Adipose tissue (tissue), 3 donors: ENCODE measurements around the gene GLRA1. TPM values are rescaled to one million over a fixed set of nuclear protein-coding genes. Genes with fewer than 3 reads are reported as not detected.
"Not testable (repeated sequence)": the region's sequence is repeated elsewhere in the genome, so short reads cannot be mapped to it uniquely, and the experiment has no call there.

ENCODE experiments used
- H3K27ac ChIP-seq: one replicate; pipeline ENCODE4 v1.5.1; 2013; ENCODE audit warnings: low read depth, low read length
- WGBS, 3 donors: extraction: QIAGEN DNeasy Blood & Tissue Kit; methylation state at CpG; one replicate each; pipeline ENCODE4 v1.1.7; 2013; 5-methylcytosine and 5-hydroxymethylcytosine counted together
- polyA plus RNA-seq, 3 donors: library from polyadenylated mRNA; stranded (reverse); fragments of 200-250 nt; gene quantifications; one replicate each; pipeline ENCODE4 v1.2.3, GENCODE V29; 2013
- donor health status: healthy with polysubstance abuse.
- donor health status: Bipolar disorder and iron deficiency.
- donor health status: healthy.

The GLRA1 gene
- polyA plus RNA-seq, 3 donors, result 0.13 TPM; not detected in 2

DNA sequence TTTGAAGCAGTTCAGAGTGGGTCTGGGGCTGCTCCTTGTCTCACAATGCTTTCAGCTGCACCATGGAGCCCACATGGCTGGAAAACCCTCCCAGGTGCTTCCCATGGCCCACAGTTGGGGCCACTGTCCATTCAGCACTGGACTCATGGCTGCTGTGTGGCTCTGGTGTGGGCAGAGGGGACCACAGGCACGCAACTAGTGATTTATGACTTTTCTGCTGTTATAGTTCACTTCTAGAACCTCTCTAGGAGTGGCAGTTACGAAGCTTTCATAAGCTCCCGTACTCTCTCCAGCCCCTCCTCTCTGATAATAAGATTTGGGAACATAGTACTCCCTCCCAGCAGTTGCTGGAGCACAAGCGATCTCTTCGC is 29.0 kb downstream of the GLRA1 start:
- no peak overlapping the region for H3K27ac ChIP-seq
- WGBS, 3 donors, result 60 to 72% (median 63%) methylated on average over 5 of the region's 5 CpGs

DNA sequence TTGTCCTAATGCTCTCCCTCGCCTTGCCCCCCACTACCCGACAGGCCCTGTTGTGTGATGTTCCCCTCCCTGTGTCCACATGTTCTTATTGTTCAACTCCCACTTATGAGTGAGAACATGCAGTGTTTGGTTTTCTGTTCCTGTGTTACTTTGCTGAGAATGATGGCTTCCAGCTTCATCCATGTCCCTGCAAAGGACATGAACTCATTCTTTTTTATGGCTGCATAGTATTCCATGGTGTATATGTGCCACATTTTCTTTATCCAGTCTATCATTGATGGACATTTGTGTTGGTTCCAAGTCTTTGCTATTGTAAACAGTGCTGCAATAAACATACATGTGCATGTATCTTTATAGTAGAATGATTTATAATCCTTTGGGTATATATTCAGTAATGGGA is 31.2 kb downstream of the GLRA1 start:
- 88 to 98% (median 89%) methylated on average over 2 of the region's 2 CpGs for WGBS, 3 donors
- H3K27ac ChIP-seq, result not testable (repeated sequence)

DNA sequence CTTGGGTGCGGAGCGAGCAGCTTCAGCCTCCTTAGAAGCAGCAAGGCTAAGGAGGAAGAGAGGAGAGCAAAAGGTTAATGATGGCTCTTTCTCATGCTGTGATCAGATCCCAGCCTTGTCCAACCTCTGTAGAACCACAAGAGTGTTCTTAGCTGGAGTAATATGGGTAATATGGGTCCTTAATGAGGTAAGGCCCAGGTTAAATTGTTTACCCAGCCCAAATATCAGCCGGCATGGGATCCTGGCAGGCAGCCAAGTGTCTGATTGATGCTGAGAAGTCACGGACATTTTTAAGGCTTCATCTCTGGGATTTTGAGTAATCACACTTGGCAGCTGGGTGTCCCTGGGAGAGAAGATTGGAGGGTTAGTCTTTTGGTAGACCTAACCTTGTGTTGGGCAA is 32.3 kb downstream of the GLRA1 start:
- no peak overlapping the region for H3K27ac ChIP-seq
- 49 to 68% (median 68%) methylated on average over 4 of the region's 4 CpGs for WGBS, 3 donors

DNA sequence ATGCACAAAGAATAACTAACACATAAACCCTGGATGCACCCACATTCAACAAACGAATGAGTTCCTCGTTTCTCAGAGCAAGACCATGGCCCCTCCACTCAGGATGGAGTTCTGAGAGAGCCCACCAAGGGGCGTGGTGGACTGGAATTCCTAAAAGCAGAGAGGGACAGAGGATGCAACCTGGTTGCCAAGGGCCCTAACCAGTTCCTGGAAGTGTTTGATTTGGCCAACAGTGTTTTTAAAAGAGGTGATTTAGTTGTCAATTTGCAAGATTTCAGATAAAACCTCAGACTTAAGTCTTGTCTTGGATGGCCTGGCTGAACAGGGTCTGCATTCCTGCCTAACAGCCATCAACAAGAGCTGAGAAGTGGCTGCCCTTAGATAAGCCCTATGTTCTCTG is 34.4 kb downstream of the GLRA1 start:
- WGBS, 3 donors, result 34 to 49% (median 44%) methylated on average over 3 of the region's 3 CpGs
- no peak overlapping the region for H3K27ac ChIP-seq

DNA sequence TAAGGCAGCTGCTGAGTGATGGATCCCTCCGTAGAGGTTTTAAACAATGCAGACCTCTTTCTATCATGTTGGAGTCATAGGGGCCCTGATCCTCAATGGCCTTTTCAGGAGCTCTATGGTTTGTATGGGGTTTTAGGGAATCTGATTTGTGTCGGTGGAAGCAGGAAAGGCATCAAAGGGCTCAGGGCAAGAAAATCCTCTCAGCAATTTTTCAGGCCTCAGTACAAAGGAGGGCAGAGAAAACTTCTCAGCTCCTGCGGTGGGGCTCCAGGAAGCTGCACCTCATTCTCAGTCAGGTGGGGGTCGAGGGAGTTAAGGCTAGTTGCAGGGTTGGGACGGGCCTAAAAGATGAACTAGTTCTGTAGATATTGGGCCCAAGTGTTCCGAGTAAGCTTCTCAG is 35.0 kb downstream of the GLRA1 start:
- WGBS, 3 donors, result 56 to 64% (median 59%) methylated on average over 6 of the region's 6 CpGs

DNA sequence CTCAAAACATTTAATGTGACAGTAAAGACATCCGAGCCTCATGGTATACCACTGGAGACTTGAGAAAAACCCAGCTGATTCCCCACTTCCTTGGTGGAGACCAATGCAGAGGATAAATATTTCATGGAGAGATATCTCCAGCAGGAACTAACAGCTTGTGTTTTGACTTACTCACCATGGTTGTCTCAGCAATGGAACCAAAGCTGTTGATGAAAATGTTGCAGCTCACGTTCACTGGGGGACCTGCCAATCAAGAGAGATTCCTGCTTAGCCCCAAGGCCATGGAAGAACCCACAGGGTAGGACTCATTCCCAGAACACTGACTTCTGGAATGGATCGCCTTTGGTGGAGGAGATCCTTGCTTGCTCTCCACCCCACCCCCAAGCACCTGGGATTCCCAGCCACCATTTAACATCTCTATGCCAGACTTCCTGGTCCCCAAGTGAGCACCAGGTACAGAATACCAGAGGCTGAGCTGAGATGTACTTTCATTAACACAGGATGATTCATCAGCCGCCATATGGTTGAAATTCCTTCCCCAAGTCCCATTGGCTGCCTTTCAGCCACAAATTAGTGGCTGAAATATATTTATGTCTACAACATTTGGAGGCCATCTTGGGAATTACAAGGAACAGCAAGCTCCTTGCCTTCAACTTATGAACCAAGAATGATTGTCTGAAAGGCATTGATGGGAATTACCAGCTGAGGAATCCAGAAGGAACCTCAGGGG is 37.9 kb downstream of the GLRA1 start:
- 77 to 79% (median 79%) methylated on average over 4 of the region's 4 CpGs for WGBS, 3 donors
- H3K27ac ChIP-seq, result no peak overlapping the region

More for the DNA sequence above, 35.0 kb downstream of the GLRA1 start:
- no peak overlapping the region for H3K27ac ChIP-seq

GRCh38 chr5:151885138-151885908 is 39.3 kb downstream of the GLRA1 start:
- WGBS, 3 donors, result 68 to 72% (median 72%) methylated on average over 9 of the region's 9 CpGs
- no peak overlapping the region for H3K27ac ChIP-seq

DNA sequence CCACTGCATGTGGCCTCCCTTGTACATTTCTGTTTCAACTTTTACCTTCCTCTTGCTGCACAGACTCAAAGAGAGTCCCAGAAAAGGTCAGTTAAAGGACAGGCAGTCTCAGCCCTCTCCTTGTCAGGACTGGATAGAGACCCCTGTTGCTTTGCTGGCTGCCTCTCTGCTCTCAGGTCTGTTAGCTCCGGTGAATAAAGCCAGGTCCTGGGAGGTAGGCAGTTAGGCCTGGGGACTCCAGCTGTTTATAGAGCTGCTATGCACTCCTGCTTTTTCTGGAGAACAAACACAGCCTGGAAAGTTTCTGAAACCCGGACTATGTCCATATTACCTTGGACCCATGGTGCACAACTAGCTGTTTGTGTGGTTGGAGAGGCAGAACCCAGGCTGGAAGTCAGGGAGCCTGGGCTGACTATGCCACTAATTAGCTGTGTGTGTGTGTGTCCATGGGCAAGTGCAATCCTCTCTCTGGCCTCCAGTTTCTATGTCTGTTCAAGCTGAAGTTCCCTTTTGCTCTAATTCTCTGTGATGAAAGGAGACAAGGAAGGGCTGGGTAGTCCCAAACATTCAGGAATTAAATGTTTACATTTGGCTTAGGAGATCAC is 42.9 kb downstream of the GLRA1 start:
- WGBS, 3 donors, result 44 to 55% (median 47%) methylated on average over 2 of the region's 2 CpGs
- no peak overlapping the region for H3K27ac ChIP-seq

- H3K27ac ChIP-seq, result no peak overlapping the region
These were observed 44.3 kb downstream of the GLRA1 start for GRCh38 chr5:151880324-151880723.

- no peak overlapping the region for H3K27ac ChIP-seq
- 87 to 96% (median 93%) methylated on average over 3 of the region's 3 CpGs for WGBS, 3 donors
These were observed 51.0 kb downstream of the GLRA1 start for GRCh38 chr5:151873701-151874100.

GRCh38 chr5:151872701-151873100 is 52.0 kb downstream of the GLRA1 start:
- H3K27ac ChIP-seq, result no peak overlapping the region
- 85 to 93% (median 88%) methylated on average over 3 of the region's 3 CpGs for WGBS, 3 donors

DNA sequence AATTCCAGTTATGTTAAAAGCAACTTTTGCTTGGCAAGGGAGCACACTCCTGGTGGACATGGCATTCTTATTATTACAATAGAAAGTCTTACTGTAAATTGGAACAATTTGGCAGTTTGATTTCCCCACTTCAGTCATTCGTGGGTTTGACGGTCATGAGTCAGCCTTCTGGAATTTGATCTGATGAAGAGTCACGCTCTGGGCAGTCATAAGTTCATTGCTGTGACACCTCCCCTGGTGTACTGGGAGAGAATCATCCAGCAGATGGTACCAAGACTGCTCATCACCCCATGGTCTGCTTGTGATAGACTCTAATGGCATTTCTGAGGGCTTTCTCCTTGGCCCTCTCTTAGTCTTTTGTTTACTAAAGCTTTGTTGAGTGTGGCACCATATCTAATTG is 53.8 kb downstream of the GLRA1 start:
- no peak overlapping the region for H3K27ac ChIP-seq
- 69 to 79% (median 78%) methylated on average over 3 of the region's 3 CpGs for WGBS, 3 donors

GRCh38 chr5:151870271-151870670 is 54.4 kb downstream of the GLRA1 start:
- WGBS, 3 donors, result 83 to 85% (median 84%) methylated on average over 2 of the region's 2 CpGs
- no peak overlapping the region for H3K27ac ChIP-seq

DNA sequence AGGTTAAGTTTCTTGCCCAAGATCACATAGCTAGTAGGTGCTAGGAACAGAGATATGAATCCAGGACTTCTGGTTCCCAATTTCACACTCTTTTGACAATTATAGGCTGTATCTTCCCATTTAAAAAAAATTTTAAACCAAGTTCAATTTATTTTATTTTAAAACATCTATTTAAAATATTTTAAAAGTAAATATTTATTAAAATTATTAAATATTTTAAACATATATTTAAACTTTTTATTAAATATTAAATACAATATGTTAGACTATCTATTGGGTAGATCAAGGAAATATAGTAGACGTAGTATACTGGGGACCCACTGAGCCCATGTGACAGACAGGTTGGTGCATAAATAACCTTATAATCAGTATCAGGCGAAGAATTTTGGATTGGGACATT is 54.8 kb downstream of the GLRA1 start:
- H3K27ac ChIP-seq, result no peak overlapping the region
- WGBS, 3 donors, result 76 to 87% (median 85%) methylated on average over 2 of the region's 2 CpGs

- 75 to 81% (median 76%) methylated on average over 4 of the region's 4 CpGs for WGBS, 3 donors
- no peak overlapping the region for H3K27ac ChIP-seq
These were observed 56.2 kb downstream of the GLRA1 start for GRCh38 chr5:151868451-151868850.

- WGBS, 3 donors, result 73 to 76% (median 75%) methylated on average over 7 of the region's 7 CpGs
- no peak overlapping the region for H3K27ac ChIP-seq
These were observed 60.4 kb downstream of the GLRA1 start for GRCh38 chr5:151864061-151864748.

DNA sequence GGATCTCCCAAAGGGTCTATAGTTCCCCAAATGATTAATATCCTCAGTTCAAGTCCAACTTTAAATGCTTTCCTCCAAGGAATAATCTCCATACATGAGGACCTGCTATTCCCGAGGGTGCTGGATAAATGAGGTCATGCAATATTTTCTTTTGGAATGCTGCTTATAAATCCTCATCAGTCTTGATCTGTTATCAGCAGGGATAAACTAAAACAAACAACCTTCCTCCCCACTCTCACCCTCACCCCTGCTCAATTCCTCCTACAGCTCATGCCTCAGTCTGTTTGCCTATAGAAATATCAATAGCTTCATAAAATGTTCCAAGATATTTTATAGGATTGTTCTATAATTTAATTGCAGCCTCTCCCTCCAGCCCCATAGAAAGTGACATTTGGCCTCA is 61.1 kb downstream of the GLRA1 start:
- WGBS, 3 donors, result 41 to 62% (median 62%) methylated on average over 1 of the region's 1 CpG
- H3K27ac ChIP-seq, result no peak overlapping the region

DNA sequence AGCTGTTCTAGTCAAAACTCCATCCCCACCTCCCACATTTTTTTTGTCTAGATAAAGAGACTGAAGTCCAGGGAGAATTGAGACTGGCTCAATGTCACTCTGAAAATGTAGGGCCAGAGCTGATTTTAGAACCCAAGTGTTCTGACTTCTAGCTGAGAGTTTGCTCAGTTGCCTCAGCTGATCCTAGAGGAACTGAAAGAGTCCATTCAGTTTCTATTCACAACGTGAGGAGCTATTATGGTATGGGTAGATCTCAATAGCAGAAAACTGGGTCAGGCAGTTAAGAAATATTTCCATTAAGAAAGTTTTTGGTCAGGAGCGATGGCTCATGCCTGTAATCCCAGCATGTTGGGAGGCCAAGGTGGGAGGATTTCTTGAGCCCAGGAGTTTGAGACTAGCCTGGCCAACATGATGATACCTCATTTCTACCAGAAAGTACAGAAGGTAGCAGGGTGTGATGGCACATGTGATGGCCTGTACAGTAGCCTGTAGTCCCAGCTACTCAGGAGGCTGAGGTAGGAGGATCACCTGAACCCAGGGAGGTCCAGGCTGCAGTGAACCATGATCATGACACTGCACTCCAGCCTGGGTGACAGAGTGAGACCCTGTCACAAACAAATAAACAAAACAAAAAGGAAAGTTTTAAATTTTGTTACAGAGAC is 61.7 kb downstream of the GLRA1 start:
- WGBS, 3 donors, result 67 to 80% (median 75%) methylated on average over 2 of the region's 2 CpGs
- no peak overlapping the region for H3K27ac ChIP-seq

DNA sequence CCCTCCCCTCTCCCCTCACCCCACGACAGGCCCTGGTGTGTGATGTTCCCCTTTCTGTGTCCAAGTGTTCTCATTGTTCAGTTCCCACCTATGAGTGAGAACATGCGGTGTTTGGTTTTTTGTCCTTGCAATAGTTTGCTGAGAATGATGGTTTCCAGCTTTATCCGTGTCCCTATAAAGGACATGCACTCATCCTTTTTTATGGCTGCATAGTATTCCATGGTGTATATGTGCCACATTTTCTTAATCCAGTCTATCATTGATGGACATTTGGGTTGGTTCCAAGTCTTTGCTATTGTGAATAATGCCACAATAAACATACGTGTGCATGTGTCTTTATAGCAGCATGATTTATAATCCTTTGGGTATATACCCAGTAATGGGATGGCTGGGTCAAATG is 63.8 kb downstream of the GLRA1 start:
- WGBS, 3 donors, result 89 to 96% (median 89%) methylated on average over 3 of the region's 4 CpGs
- H3K27ac ChIP-seq, result not testable (repeated sequence)
